Stimulated activated CD8-positive, alpha-beta memory T cell treated with anti-CD3 and anti-CD28 coated beads, Interleukin-7, amount 100 ng/mL, for 24 hours (primary cell): ENCODE data around the gene PRF1.
"Not testable (repeated sequence)": the region's sequence is repeated elsewhere in the genome, so short reads cannot be mapped to it uniquely, and the experiment has no call there.

Source experiments
- DNase-seq: peaks from one replicate; pipeline ENCODE4 v3.0.0-alpha.2; 2020; ENCODE audit warnings: low read depth

Gene PRF1

GRCh38 chr10:70617798-70618568, 15.4 kb upstream of the PRF1 start:
- DNase-seq, result no peak

GRCh38 chr10:70616761-70617160, 14.2 kb upstream of the PRF1 start:
- no peak for DNase-seq

GRCh38 chr10:70615784-70616522, 13.4 kb upstream of the PRF1 start:
- DNase-seq, result no peak

DNA sequence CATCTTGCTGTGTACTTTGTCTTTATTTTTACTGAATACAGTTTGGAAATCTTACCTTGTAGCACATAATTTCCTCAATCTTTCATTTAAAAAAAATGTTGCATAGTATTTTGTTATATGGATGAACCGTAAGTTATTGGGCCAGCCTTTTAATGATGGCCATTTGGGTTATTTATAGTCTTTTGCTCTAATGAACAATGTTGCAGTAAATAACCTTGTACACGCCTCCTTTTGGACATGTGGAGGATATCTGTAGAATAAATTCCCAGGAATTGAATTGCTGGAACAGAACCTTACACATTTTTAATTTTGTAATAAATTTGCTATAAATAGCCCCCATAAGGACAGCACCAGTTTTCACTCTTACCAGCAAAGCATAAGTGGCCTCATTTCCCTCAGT, 12.7 kb upstream of the PRF1 start:
- DNase-seq, result no peak

- DNase-seq, result not testable (repeated sequence)
Observed at GRCh38 chr10:70614364-70614763, 11.8 kb upstream of the PRF1 start.

DNA sequence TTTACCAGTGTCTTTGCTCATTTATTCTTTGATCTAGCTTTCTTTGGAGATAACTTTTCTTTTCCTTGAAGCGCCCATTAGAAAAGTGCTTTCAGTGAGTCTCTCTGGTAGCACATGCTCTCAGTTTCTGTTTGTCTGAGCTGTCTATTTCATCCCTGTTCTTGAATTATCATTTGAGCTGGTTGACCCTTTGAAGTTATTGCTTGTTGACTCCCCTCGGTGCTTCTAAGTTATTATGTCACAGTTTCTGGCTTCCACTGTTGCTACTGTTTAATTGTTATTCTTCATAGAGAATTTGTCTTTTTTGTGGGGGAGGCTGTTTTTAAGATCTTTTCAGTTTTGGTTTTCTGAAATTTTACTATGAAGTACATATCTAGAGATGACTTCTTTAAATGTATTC, 11.4 kb upstream of the PRF1 start:
- DNase-seq, result no peak

GRCh38 chr10:70607936-70608335, 5.4 kb upstream of the PRF1 start:
- DNase-seq, result no peak

- DNase-seq, result no peak
Observed at GRCh38 chr10:70605161-70605560, 2.6 kb upstream of the PRF1 start.

- no peak for DNase-seq
Observed at GRCh38 chr10:70604106-70604505, 1.6 kb upstream of the PRF1 start.

GRCh38 chr10:70603449-70603801, 884 bp upstream of the PRF1 start:
- DNase-seq, result no peak

DNA sequence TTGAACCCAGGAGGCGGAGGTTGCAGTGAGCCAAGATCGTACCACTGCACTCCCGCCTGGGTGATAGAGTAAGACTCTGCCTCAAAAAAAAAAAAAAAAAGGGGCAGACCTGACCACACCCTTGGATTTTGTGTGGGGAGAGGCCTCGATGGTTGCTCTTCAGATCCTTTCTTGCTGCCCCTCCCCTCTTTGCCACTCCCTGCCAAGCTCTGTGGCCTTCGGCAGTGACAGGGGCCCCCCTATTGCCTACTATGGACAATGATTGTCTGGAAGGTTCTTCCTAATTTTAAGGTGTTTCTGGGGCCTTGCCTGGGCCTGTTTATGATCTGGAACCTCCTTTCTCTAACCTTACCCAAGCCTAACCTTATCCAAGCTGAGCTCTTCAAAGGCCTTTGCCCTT, 795 bp downstream of the PRF1 start:
- DNase-seq, result no peak

DNA sequence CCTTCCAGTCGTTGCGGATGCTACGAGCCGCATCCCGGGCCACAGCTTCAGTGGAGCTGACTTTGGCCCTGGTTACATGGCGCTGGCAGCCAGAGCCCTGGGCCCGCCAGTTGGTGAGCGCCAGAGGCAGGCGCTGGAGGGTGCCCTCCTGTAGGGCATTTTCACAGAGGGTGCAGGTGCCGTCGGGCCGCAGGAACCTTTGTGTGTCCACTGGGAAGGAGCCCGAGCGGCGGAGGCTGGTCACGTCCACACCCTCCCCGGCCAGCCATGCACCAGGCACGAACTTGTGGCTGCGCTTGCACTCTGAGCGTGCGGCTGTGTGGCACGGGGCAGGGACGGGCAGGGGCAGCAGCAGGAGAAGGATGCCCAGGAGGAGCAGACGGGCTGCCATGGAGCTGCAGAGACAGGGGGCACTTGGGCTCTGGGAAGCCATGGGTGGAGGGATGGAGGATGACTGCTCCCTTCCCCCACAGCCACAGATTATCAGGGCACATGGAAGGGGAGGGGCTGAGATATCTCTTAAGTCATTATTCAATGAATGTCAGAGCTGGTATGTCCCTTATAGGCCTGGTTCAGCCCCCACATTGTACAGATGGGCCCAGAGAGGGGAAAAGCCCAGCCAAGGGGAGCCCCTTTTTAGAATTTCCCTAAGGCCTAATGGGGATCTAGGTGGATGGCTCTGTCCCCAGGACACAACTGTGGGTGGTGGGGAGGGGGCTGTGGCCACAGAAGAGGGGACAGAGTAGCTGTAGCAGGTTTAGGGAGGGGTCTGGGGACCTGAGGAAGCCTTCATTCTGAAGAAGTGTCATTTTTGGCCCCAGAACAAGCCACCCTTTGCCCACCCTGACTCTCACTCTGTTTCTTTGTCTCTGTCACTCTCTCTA, 1.8 kb downstream of the PRF1 start:
- DNase-seq, result no peak

DNA sequence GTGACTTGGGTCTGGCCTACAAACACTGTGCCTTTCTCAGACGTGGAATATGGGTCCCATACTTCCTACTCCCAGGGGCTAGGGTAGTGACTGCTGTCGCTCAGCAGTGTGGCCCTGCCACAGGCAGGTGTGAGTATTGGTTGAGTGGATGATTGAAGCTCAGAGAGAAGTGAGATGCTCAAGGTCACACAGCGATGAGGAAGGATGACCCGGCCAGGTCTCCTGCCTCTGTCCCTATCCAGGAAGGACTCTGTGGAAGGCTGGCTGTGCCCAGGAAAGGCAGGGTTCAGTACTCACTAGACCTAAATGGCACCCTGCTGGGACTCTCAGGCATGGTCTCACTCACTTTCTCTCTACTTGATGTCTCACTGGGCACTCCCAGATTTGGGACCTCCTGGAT, 2.8 kb downstream of the PRF1 start:
- DNase-seq, result no peak

GRCh38 chr10:70599319-70599718, 3.2 kb downstream of the PRF1 start:
- DNase-seq, result no peak

DNA sequence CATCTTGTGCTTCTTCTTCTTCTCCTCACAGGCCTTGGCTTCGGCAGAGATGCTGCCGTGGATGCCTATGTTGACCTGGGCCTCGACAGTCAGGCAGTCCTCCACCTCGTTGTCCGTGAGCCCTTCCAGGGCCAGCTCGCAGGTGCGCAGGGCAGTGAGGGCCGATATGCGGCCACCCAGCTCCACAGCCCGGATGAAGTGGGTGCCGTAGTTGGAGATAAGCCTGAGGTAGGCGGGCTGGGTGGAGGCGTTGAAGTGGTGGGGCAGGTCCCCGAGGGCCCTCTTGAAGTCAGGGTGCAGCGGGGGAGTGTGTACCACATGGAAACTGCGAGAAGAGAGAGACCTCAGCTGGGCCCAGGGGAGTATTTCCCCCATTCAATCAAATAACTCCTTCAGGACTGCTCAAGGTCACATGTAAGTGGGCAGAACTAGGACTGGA, 3.7 kb downstream of the PRF1 start:
- no peak for DNase-seq

- DNase-seq, result no peak
Observed at GRCh38 chr10:70597856-70598815, 4.4 kb downstream of the PRF1 start.

DNA sequence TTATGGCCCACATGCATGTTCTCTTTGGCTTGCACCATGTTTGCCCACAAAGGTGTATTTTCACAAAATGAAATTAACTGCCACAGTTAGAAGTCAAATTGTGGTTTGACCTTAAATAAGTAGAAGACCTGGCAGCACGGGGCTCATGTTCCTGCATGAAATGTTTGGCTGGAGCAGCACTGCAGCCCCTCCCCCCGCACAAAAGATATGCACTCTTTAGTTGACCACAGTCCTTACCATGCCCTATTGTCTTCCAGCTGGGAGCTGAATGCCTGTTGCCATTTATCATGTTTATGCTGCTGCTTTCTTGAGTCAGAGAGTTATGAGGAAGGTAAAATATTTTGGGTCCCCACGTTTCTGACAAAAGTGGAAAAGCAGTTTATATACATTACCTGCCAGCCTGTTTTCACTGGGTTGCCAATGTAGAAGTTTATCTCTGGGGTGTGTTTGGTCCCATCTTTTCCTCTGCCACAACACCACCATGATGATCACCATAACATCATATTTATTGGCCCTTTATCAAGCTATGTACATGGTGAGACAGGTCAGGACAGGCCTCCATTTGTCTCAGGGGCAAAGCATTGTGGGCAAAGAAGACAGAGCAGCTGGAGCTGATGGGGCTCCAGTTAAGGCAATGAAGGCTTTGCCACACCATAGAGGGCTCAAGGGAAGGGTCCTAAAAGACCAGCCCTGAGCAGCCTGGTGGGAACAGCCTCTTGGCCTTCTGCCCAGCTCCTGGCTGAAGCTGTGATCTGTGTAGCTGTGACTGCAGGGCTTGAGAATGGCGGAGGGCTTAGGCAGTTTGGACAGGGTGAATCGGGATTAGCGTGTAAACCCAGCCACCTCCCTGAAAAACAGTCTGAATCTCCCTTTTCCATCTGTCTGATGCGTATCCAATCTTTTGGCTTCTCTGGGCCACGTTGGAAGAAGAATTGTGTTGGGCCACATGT, 5.4 kb downstream of the PRF1 start:
- no peak for DNase-seq

GRCh38 chr10:70596110-70596798, 6.3 kb downstream of the PRF1 start:
- no peak for DNase-seq

DNA sequence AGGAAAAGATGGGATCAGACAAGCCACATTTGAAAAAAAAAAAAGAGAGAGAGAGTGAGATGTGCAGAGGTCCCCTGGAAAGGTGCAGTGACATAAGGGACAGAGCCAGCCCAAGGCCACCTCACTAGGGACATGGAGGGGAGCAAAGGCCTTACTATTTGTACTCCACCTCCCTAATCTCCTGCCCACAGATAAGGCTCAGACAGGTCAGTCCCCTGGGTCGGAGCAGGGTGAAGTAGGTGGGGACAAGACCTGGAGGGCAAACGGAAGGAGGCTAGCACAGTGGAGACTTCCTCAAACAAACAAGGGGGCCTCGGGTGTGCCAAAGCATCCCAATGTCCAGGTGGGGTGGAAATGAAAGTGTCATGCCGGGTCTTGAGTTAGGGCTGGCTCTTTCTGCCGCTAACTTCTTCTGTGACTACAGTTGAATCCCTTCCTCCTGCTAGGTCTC, 7.0 kb downstream of the PRF1 start:
- DNase-seq, result no peak

DNA sequence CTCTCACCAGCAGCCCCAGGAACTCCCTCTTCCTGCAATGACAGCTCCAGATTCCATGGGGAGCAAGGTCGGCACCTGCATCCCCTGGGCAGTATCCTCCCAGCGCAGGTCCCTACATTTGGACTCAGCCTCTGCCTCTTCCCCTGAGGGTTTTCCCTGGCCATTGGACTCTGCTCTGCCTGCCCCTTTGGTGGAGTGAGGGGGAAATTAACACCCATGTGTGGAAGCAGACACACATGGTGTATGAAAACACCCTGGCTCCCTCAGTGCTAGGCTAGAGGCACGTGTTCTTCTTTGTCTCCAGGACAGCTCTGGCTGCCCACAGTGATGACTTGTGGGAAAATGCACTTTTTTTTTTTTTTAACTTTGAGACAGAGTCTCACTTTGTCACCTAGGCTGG, 8.4 kb downstream of the PRF1 start:
- no peak for DNase-seq
